HG03064 (cell line): Measurements from ENCODE around the gene PCDHGC3.
A peak's percentile ranks its signal among the peaks of the same experiment; 100 is the strongest.

ENCODE experiments used
- ATAC-seq: cut with Tn5 transposase; IDR thresholded peaks from one replicate; pipeline ENCODE4 v1.9.1; 2021; ENCODE audit warnings: low read depth; ENCODE audit not compliant: unreplicated experiment

PCDHGC3 gene

GRCh38 chr5:141506381-141507155, 30.8 kb downstream of the PCDHGC3 start:
- no peak for ATAC-seq

DNA sequence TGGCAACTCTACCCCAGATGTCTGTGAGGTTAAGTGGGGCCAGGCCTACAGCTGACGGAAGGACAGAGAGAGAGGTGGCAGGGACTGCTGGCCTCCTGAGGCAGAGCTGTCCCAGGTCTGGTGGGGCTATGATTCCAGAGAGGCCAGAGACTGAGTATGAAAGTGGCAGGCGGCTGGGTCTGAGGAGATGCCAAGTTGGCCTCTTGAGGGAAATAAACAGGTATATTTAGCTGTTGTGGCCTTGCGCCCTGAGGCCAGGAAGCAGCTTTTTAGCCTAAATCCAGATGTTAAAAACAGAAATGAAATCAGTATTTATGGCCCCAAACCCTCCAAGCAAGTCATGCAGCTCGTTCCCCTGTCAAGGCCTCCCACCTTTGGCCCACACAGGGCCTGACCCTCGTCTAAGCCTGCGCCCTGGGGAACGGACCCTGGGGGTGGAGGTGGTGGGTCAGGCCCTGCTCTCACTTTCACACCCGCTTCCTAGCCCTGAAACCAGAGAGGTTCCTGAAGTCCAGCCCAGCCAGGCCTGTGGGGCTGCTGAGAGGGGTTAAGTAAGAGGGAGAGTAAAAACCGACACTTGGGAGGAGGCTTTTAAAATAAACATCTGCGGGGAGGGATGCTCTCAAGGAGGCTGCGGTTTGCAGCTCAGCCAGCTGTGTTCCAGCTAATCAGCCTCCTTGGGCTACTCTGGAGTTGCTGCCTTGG, 31.8 kb downstream of the PCDHGC3 start:
- ATAC-seq, result peak; percentile 39

DNA sequence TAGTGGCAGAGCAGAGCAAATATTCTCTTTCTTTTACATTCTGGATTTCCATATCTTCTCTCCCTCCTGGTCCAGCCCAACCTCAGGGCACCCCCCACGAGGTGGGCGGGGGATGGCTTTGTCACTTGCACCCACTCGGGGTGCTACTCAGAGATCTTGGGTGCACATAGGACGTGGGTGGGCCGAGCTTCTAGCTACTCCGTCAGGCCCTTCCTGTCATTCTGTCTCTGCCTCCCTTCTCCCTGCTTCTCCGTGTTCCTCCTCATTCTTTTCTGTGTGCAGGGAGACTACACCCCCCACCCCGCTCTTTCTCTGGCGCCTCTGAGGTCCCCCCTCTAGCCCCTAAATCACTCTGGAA, 32.7 kb downstream of the PCDHGC3 start:
- ATAC-seq, result no peak

DNA sequence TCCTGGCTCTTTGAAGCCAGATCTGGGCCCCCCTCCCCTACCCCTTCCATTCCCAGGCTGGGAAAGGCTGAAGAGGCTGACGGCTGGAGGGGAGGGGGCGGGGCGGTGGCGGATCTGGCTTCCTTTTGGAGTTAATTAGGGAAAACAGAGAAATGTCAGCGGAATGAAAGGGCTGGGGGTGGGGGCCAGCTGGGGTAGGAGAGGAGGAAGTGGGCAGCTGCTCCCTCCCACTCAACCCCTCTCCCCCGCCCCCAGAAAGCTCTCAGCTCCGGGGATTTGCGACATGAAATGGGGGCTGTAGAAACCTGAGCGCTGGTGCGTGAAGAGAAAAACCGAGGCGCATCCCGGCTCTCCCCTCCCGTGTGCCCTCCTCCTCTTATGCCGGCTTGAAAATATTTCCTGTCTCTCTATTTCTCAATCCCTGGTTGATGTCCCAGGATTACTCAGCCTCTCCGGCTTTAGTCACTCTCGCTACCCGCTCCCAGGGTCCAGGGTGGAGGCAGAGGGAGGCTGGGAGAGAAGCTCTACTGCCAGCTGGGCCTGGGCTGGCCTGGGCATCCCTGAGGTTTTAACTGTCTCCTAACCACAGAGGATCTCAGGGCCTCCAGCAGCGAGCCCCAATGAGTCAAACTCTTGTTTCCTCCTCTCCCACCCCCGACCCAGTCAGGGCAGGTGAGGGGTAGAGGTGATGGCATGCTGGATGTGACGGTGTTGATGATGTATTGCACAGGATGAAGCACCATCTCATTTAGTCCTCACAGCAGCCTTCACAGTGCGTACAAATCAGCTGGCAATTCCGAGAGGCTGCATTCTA, 33.2 kb downstream of the PCDHGC3 start:
- ATAC-seq, result no peak

- ATAC-seq, result no peak
Measured at GRCh38 chr5:141510160-141510559, 34.4 kb downstream of the PCDHGC3 start.

DNA sequence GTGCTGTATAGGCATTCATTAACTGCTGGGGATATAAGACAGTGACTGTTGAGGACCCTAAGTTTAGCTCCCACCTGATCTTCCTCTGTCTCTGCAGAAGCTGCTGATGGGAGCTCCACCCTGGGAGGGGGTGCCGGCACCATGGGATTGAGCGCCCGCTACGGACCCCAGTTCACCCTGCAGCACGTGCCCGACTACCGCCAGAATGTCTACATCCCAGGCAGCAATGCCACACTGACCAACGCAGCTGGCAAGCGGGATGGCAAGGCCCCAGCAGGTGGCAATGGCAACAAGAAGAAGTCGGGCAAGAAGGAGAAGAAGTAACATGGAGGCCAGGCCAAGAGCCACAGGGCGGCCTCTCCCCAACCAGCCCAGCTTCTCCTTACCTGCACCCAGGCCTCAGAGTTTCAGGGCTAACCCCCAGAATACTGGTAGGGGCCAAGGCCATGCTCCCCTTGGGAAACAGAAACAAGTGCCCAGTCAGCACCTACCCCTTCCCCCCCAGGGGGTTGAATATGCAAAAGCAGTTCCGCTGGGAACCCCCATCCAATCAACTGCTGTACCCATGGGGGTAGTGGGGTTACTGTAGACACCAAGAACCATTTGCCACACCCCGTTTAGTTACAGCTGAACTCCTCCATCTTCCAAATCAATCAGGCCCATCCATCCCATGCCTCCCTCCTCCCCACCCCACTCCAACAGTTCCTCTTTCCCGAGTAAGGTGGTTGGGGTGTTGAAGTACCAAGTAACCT, 35.3 kb downstream of the PCDHGC3 start:
- ATAC-seq, result no peak

DNA sequence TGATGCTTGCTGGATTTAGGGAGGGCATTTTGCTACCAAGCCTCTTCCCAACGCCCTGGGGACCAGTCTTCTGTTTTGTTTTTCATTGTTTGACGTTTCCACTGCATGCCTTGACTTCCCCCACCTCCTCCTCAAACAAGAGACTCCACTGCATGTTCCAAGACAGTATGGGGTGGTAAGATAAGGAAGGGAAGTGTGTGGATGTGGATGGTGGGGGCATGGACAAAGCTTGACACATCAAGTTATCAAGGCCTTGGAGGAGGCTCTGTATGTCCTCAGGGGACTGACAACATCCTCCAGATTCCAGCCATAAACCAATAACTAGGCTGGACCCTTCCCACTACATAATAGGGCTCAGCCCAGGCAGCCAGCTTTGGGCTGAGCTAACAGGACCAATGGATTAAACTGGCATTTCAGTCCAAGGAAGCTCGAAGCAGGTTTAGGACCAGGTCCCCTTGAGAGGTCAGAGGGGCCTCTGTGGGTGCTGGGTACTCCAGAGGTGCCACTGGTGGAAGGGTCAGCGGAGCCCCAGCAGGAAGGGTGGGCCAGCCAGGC, 36.1 kb downstream of the PCDHGC3 start:
- no peak for ATAC-seq

DNA sequence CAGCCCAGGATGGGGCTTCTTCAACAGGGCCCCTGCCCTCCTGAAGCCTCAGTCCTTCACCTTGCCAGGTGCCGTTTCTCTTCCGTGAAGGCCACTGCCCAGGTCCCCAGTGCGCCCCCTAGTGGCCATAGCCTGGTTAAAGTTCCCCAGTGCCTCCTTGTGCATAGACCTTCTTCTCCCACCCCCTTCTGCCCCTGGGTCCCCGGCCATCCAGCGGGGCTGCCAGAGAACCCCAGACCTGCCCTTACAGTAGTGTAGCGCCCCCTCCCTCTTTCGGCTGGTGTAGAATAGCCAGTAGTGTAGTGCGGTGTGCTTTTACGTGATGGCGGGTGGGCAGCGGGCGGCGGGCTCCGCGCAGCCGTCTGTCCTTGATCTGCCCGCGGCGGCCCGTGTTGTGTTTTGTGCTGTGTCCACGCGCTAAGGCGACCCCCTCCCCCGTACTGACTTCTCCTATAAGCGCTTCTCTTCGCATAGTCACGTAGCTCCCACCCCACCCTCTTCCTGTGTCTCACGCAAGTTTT, 36.7 kb downstream of the PCDHGC3 start:
- no peak for ATAC-seq

DNA sequence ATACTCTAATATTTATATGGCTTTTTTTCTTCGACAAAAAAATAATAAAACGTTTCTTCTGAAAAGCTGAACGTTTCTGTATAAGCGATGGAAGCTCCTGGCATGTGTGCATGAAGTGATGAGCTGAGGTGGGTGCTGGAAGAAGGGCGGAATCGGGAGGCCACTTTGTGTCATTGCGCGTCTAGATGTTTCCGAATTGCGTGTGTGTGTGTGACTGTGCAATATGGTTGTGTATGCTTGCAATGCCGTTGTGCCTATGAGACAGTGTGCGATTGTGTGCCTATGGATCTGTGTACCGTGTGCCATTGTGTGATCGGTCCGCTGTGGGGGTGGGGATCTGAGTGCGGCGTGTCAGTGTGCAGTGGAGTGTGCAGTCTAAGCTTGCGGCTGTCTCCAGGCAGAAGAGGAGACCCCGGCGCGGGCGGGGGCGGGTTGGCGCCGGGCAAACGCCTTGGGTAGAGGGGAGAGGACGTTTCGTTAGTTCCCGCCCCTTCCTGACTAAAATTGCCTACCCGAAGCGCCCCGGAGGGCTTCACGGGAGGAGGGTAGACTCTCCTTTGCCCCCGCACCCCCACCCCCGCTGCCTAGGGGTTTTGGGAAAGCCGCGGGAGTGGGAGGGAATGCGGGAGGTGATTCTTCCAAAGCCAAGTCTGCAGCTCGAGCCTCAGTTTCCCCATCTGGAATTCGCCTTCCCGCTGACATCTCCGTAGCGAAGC, 37.3 kb downstream of the PCDHGC3 start:
- ATAC-seq, result no peak

- ATAC-seq, result no peak
Measured at GRCh38 chr5:141513627-141514329, 38.0 kb downstream of the PCDHGC3 start.

- no peak for ATAC-seq
Measured at GRCh38 chr5:141514330-141515133, 38.8 kb downstream of the PCDHGC3 start.

DNA sequence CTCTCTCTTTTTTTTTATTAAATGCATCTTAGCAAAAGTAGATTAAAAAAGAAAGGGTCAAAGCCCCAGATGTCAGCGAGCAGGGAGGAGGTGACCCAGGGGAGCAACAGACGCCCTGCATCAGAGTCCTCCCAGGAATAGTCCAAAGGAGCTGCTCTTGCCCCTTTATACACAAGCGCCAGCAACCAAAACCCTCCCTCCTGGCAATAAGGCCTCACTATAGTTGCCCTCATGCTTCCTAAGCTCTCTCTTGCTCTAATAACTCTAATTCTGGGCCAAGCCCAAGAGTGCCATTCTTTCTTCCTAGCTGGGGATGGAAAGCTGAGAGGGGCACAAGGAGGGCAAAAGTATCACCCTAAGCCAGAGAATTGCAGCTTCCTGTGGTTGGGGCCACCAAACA, 39.4 kb downstream of the PCDHGC3 start:
- ATAC-seq, result no peak

DNA sequence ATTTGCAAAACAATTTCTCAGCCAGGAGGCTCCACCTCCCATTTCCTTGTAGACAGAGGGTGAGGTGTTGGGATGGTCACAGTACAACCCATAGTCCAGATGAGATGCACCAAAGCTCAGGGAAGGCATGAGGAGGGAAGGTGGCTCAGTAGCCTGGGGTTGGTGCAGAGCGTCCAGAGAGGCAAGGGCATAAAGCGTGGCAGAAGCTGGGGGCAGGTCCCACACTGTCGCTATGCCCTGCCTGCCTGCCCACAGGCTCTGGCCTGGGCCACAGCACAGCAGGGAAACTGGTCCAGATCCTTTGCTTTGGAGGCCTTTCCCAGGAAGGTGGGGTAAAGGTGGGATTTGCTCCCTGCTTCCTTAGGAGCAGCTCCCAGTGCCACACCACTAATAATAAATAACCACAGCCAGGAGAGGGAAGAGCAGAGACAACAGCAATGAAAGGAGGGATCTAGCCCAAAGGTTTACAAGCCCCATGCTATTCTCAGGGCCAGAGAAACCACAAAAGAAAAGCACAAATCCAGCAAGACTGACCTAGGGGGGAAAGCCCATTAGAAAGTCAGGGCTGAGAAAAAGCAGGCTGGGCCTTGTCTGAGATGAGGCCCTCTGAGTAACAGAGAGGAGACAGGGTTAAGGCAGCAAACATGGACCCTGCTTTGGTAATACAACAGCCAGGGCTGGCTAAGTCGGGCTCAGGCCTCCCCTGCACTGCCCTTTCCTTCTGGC, 40.3 kb downstream of the PCDHGC3 start:
- ATAC-seq, result no peak

DNA sequence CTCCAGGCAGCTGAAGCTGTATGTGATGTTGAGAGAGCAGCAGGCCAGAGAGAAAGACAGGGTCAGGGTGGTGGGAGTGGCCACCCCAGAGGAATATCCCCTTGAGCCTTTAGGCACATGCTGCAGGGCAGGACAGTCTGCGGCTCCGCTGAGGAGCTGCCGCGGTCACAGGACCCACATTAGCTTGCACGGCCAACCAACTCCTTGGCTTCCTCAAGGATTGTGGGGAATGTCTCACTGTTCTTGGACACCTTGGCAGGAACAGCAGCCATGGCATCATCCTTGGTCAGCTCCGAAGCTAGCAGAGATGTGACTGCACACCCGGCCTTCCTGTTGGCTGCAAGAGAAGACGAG, 40.9 kb downstream of the PCDHGC3 start:
- no peak for ATAC-seq

- ATAC-seq, result no peak
Measured at GRCh38 chr5:141517312-141517711, 41.5 kb downstream of the PCDHGC3 start.

GRCh38 chr5:141517880-141518617, 42.3 kb downstream of the PCDHGC3 start:
- no peak for ATAC-seq

DNA sequence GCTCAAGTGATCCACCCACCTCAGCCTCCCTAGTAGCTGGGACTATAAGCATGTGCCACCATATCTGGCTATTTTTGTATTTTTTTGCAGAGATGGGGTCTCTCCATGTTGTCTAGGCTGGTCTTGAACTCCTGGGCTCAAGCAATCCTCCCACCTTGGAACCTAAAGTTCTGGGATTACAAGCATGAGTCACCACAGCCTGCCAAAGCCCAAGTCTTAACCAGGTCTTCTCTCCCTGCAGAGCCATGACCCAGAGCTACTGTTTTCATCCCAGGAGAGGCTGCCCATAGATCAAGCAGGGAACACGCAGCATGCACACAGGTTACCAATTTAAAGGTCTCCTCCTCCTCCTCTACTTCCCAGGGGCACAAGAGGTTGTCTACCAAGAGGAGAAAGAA, 42.9 kb downstream of the PCDHGC3 start:
- no peak for ATAC-seq
